Measurements from ENCODE around the gene RHOC. TPM values are rescaled to one million over a fixed set of nuclear protein-coding genes. Genes with fewer than 3 reads are reported as not detected.

Gene RHOC
- total RNA-seq, 1 experiment from 2014 or later, result 128 TPM

- Histone ChIP-seq H3K27me3 (replicated peaks; ENCODE audit: control insufficient read depth, insufficient read depth, low read length) (no peaks in the 10 kb centered on the region), H3K36me3 (ENCODE audit: control insufficient read depth, insufficient read depth, low read length) (no peaks in the 10 kb centered on the region), H3K4me3 (ENCODE audit: low read depth, low read length) (peak within 1 kb of the TSS; percentile 50), H3K9me3 (no peaks in the 10 kb centered on the region), H3K4me1 (peaks cover 8% of the 10 kb centered on the region; the same call in 1 of the 2 replicates)
- H3K36me3 Mint-ChIP-seq (ENCODE audit: insufficient read depth, unreplicated experiment), result no peaks in the 10 kb centered on the region
- BruUV-seq (replicated peaks), result no TSS peak
- H3K4me3 Mint-ChIP-seq (ENCODE audit: unreplicated experiment), result peak within 1 kb of the TSS; percentile 87
- no peak within 1 kb of the TSS for H3K27ac Mint-ChIP-seq (ENCODE audit: unreplicated experiment)
- H3K4me1 Mint-ChIP-seq (ENCODE audit: low read depth, unreplicated experiment), result peaks cover 11% of the 10 kb centered on the region
- DNase-seq, result peak; percentile 96 to 97
- no peaks in the 10 kb centered on the region for H3K9me3 Mint-ChIP-seq (ENCODE audit: unreplicated experiment)
- intact Hi-C loops (cut with micrococcal nuclease; ENCODE audit: unreplicated experiment), result loop anchor here (1.0 to 2.0 kb wide), 4 partner anchors 89 to 357 kb away; partner anchors contain the start of gene LRIG2
- TF ChIP-seq CTCF (IDR thresholded peaks at IDR 0.05; ENCODE audit: insufficient read depth in 1 of 2, low read depth in 1 of 2, low read length in 1 of 2, severe bottlenecking in 1 of 2, unreplicated experiment in 1 of 2), result no peak
- no peaks in the 10 kb centered on the region for H3K27me3 Mint-ChIP-seq (ENCODE audit: insufficient read depth, unreplicated experiment)
- POLR2A ChIA-PET, result interaction anchor here (0.5 to 1.2 kb wide), 3 partner anchors 41 to 341 kb away, joined by 3 to 4 read pairs (median 3); partner anchors contain the start of gene MOV10
- CTCF ChIA-PET, result interaction anchor here (0.7 to 3.7 kb wide), 13 partner anchors 11 to 357 kb away, joined by 3 to 55 read pairs (median 4); partner anchors contain the start of gene LRIG2
These were observed 8.5 kb upstream of the RHOC start, which contains the start of gene PPM1J for GRCh38 chr1:112715264-112716053. Gene PPM1J, minus strand, starts transcription at chr1:112715332. Its CDS starts 31 bp downstream, at chr1:112715301.

- Mint-ChIP-seq H3K27ac (ENCODE audit: unreplicated experiment) (no peak overlapping the region), H3K9me3 (ENCODE audit: unreplicated experiment) (no peaks in the 10 kb centered on the region), H3K36me3 (ENCODE audit: insufficient read depth, unreplicated experiment) (no peaks in the 10 kb centered on the region), H3K27me3 (ENCODE audit: insufficient read depth, unreplicated experiment) (no peaks in the 10 kb centered on the region), H3K4me1 (ENCODE audit: low read depth, unreplicated experiment) (peaks cover 11% of the 10 kb centered on the region), H3K4me3 (ENCODE audit: unreplicated experiment) (peak overlapping the region; percentile 87)
- H3K9me3 ChIP-seq, result no peaks in the 10 kb centered on the region
- no peaks in the 10 kb centered on the region for H3K36me3 ChIP-seq (ENCODE audit: control insufficient read depth, insufficient read depth, low read length)
- H3K4me1 ChIP-seq, result peaks cover 8% of the 10 kb centered on the region; the same call in 1 of the 2 replicates
- POLR2A ChIA-PET, result interaction anchor here (0.6 to 1.2 kb wide), 2 partner anchors 40 to 243 kb away, joined by 3 read pairs; partner anchors contain the start of gene MOV10
- intact Hi-C loops (cut with micrococcal nuclease; ENCODE audit: unreplicated experiment), result no loop called here
- no peak for DNase-seq
- H3K4me3 ChIP-seq (ENCODE audit: low read depth, low read length), result peak overlapping the region; percentile 50
- no TSS peak for BruUV-seq (replicated peaks)
- TF ChIP-seq CTCF (IDR thresholded peaks at IDR 0.05; ENCODE audit: insufficient read depth in 1 of 2, low read depth in 1 of 2, low read length in 1 of 2, severe bottlenecking in 1 of 2, unreplicated experiment in 1 of 2), result peak in 1 of 2 experiments; percentile 1
- H3K27me3 ChIP-seq (replicated peaks; ENCODE audit: control insufficient read depth, insufficient read depth, low read length), result no peaks in the 10 kb centered on the region
- CTCF ChIA-PET, result interaction anchor here (0.9 to 3.7 kb wide), 9 partner anchors 10 to 358 kb away, joined by 3 to 55 read pairs (median 4); partner anchors contain the start of gene LRIG2
These were observed 7.7 kb upstream of the RHOC start for GRCh38 chr1:112714313-112715263.
